ENCODE data around the gene LOXL1.

- peak; percentile 13 for TF ChIP-seq RAD21 (conservative IDR thresholded peaks at IDR 0.05)
- peak; percentile 82 for TF ChIP-seq POLR2AphosphoS5 (IDR thresholded peaks at IDR 0.05)
- peak; percentile 66 for TF ChIP-seq EP300 (conservative IDR thresholded peaks at IDR 0.05; ENCODE audit: poor library complexity, severe bottlenecking)
- TF ChIP-seq EZH2 (IDR thresholded peaks at IDR 0.05; ENCODE audit: borderline replicate concordance, insufficient read depth, low read length, poor library complexity, severe bottlenecking), result no peak
- peak; percentile 98 for TF ChIP-seq CTCF (IDR thresholded peaks at IDR 0.05; ENCODE audit: poor library complexity, severe bottlenecking)
- no peak for TF ChIP-seq SMC3 (conservative IDR thresholded peaks at IDR 0.05; ENCODE audit: poor library complexity)
- peak; percentile 92 for TF ChIP-seq MXI1 (conservative IDR thresholded peaks at IDR 0.05; ENCODE audit: poor library complexity, severe bottlenecking)
- TF ChIP-seq TAF1 (IDR thresholded peaks at IDR 0.05; ENCODE audit: low read depth), result peak; percentile 68
- no peak for TF ChIP-seq REST (IDR thresholded peaks at IDR 0.05; ENCODE audit: borderline replicate concordance)
These were observed 65.7 kb downstream of the LOXL1 start, which contains the start of gene STOML1 for GRCh38 chr15:73991726-73992593.
